Measurements from ENCODE around the gene MAP4.

- TF ChIP-seq, protein P1, sequence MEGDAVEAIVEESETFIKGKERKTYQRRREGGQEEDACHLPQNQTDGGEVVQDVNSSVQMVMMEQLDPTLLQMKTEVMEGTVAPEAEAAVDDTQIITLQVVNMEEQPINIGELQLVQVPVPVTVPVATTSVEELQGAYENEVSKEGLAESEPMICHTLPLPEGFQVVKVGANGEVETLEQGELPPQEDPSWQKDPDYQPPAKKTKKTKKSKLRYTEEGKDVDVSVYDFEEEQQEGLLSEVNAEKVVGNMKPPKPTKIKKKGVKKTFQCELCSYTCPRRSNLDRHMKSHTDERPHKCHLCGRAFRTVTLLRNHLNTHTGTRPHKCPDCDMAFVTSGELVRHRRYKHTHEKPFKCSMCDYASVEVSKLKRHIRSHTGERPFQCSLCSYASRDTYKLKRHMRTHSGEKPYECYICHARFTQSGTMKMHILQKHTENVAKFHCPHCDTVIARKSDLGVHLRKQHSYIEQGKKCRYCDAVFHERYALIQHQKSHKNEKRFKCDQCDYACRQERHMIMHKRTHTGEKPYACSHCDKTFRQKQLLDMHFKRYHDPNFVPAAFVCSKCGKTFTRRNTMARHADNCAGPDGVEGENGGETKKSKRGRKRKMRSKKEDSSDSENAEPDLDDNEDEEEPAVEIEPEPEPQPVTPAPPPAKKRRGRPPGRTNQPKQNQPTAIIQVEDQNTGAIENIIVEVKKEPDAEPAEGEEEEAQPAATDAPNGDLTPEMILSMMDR (IDR thresholded peaks at IDR 0.05), result no peak
- no peak for TF ChIP-seq POLR2A (IDR thresholded peaks at IDR 0.05)
- TF ChIP-seq POLR2AphosphoS5 (IDR thresholded peaks at IDR 0.05; ENCODE audit: insufficient read depth in 1 of 2, low read depth in 1 of 2), result no peak
These were observed 177.7 kb downstream of the MAP4 start for GRCh38 chr3:47838503-47838902.
